Globus pallidus (tissue), 1 donor: ENCODE data around the gene UBR3.
A peak's percentile ranks its signal among the peaks of the same experiment; 100 is the strongest.
"Not testable (repeated sequence)": the region's sequence is repeated elsewhere in the genome, so short reads cannot be mapped to it uniquely, and the experiment has no call there.

Experiments used
- DNase-seq: peaks from one replicate; pipeline ENCODE4 v3.0.0-alpha.2; 2015; ENCODE audit warnings: low spot score

Gene UBR3

GRCh38 chr2:169827272-169828140 is at the start of gene UBR3:
Gene UBR3 (plus strand): TSS chr2:169827454. CDS start chr2:169827508, 54 bp downstream.
- peak; percentile 91 for DNase-seq

GRCh38 chr2:169778446-169778845 is 48.8 kb upstream of the UBR3 start:
- no peak for DNase-seq

GRCh38 chr2:169781249-169782013 is 45.8 kb upstream of the UBR3 start:
- no peak for DNase-seq

- no peak for DNase-seq
These were observed 44.7 kb upstream of the UBR3 start for GRCh38 chr2:169782513-169782912.

- DNase-seq: no peak
These were observed 36.7 kb upstream of the UBR3 start for GRCh38 chr2:169790581-169790980.

- DNase-seq: no peak
These were observed 32.1 kb upstream of the UBR3 start for GRCh38 chr2:169795181-169795580.

GRCh38 chr2:169796441-169796840 is 30.8 kb upstream of the UBR3 start:
- no peak for DNase-seq

GRCh38 chr2:169797601-169798000 is 29.7 kb upstream of the UBR3 start:
- DNase-seq: no peak

- peak; percentile 16 for DNase-seq
These were observed 28.9 kb upstream of the UBR3 start for GRCh38 chr2:169798397-169798717.

GRCh38 chr2:169798718-169799592 is 28.3 kb upstream of the UBR3 start, which contains the start of gene SSB:
Gene SSB (plus strand): TSS chr2:169798871. CDS start chr2:169800961, 2,090 bp downstream.
- peak; percentile 91 for DNase-seq

GRCh38 chr2:169803480-169803879 is 23.8 kb upstream of the UBR3 start:
- DNase-seq: no peak

- no peak for DNase-seq
These were observed 20.7 kb upstream of the UBR3 start for GRCh38 chr2:169806586-169806985.

- no peak for DNase-seq
These were observed 19.0 kb upstream of the UBR3 start for GRCh38 chr2:169808221-169808620.

- DNase-seq: no peak
These were observed 11.4 kb upstream of the UBR3 start for GRCh38 chr2:169815849-169816248.

- DNase-seq: not testable (repeated sequence)
These were observed 10.3 kb upstream of the UBR3 start for GRCh38 chr2:169816961-169817360.

GRCh38 chr2:169817369-169817768 is 9.9 kb upstream of the UBR3 start:
- DNase-seq: not testable (repeated sequence)

- DNase-seq: no peak
These were observed 9.0 kb upstream of the UBR3 start for GRCh38 chr2:169818241-169818640.

- no peak for DNase-seq
These were observed 8.1 kb upstream of the UBR3 start for GRCh38 chr2:169819106-169819505.

- DNase-seq: not testable (repeated sequence)
These were observed 7.2 kb upstream of the UBR3 start for GRCh38 chr2:169820101-169820500.

- no peak for DNase-seq
These were observed 5.2 kb upstream of the UBR3 start for GRCh38 chr2:169822036-169822435.

GRCh38 chr2:169822785-169823392 is 4.4 kb upstream of the UBR3 start:
- no peak for DNase-seq

GRCh38 chr2:169823996-169824372 is 3.3 kb upstream of the UBR3 start:
- no peak for DNase-seq
